OCI-LY1 (cell line): ENCODE measurements around the gene SNPH.

ENCODE experiments used
- H2AFZ ChIP-seq: fragments of 200-600 bp; sonication (generic), shearing (Covaris generic); 2 replicates; pipeline ENCODE4 v1.6.0; 2014; ENCODE audit warnings: antibody characterized with exemption, mild to moderate bottlenecking, low read length
- H3F3A ChIP-seq: fragments of 200-600 bp; sonication (generic), shearing (Covaris generic); 2 replicates; pipeline ENCODE4 v1.6.0; 2014; ENCODE audit warnings: mild to moderate bottlenecking, antibody characterized with exemption, low read length, moderate library complexity; ENCODE audit not compliant: insufficient read depth
- H3K27ac ChIP-seq: fragments of 200-600 bp; sonication (generic); 2 replicates; pipeline ENCODE4 v1.5.1; 2014; ENCODE audit warnings: low read length, mixed run types, mild to moderate bottlenecking, low read depth; ENCODE audit not compliant: poor library complexity, severe bottlenecking
- H3K27me3 ChIP-seq: fragments of 200-600 bp; sonication (generic); 2 replicates; pipeline ENCODE4 v1.6.0; 2014; ENCODE audit warnings: antibody characterized with exemption, mild to moderate bottlenecking, low read length, moderate library complexity; ENCODE audit not compliant: insufficient read depth
- H3K36me3 ChIP-seq: fragments of 200-600 bp; sonication (generic); 2 replicates; pipeline ENCODE4 v1.6.1; 2014; ENCODE audit warnings: mild to moderate bottlenecking, antibody characterized with exemption, low read length, moderate library complexity, mixed read lengths; ENCODE audit not compliant: insufficient read depth
- H3K4me1 ChIP-seq: fragments of 200-600 bp; sonication (generic); 2 replicates; pipeline ENCODE4 v1.5.1; 2014; ENCODE audit warnings: mild to moderate bottlenecking, low read length, moderate library complexity; ENCODE audit not compliant: insufficient read depth, severe bottlenecking
- H3K4me2 ChIP-seq: fragments of 200-600 bp; sonication (generic), shearing (Covaris generic); 2 replicates; pipeline ENCODE4 v1.6.1; 2014; ENCODE audit warnings: low read length
- H3K4me3 ChIP-seq: fragments of 200-600 bp; sonication (generic); 2 replicates; pipeline ENCODE4 v1.5.1; 2014; ENCODE audit warnings: low read length, low read depth, mild to moderate bottlenecking, mixed read lengths; ENCODE audit not compliant: poor library complexity, severe bottlenecking
- H3K79me2 ChIP-seq: fragments of 200-600 bp; shearing (Covaris generic); 2 replicates; pipeline ENCODE4 v1.6.1; 2016; ENCODE audit warnings: mixed run types, low read length, mixed read lengths; ENCODE audit not compliant: insufficient read depth
- H3K9ac ChIP-seq: fragments of 200-600 bp; sonication (generic), shearing (Covaris generic); 2 replicates; pipeline ENCODE4 v1.6.1; 2014; ENCODE audit warnings: mild to moderate bottlenecking, low read length, mixed read lengths
- H3K9me2 ChIP-seq: fragments of 200-600 bp; sonication (generic), shearing (Covaris generic); 2 replicates; pipeline ENCODE4 v1.6.1; 2014; ENCODE audit warnings: low read depth, mild to moderate bottlenecking, low read length, mixed read lengths
- H3K9me3 ChIP-seq: fragments of 200-600 bp; shearing (Covaris generic); 2 replicates; pipeline ENCODE4 v1.6.1; 2014; ENCODE audit warnings: low read length, mixed read lengths
- H4K20me1 ChIP-seq: fragments of 200-600 bp; sonication (generic), shearing (Covaris generic); 2 replicates; pipeline ENCODE4 v1.6.0; 2016; ENCODE audit warnings: mild to moderate bottlenecking, low read length; ENCODE audit not compliant: insufficient read depth
- EZH2 ChIP-seq: fragments of 200-600 bp; sonication (generic), shearing (Covaris generic); IDR thresholded peaks from 2 replicates; pipeline ENCODE4 v1.8.0; 2017; ENCODE audit warnings: borderline replicate concordance, mixed run types, mild to moderate bottlenecking, antibody characterized with exemption, low read length, moderate library complexity, mixed read lengths
- TF ChIP-seq, protein P1 (sequence below): fragments of 200-600 bp; sonication (generic), shearing (Covaris generic); IDR thresholded peaks from 2 replicates; pipeline ENCODE4 v1.5.1; 2017; ENCODE audit warnings: mild to moderate bottlenecking, antibody characterized with exemption, low read length, moderate library complexity, mixed read lengths

The SNPH gene

DNA sequence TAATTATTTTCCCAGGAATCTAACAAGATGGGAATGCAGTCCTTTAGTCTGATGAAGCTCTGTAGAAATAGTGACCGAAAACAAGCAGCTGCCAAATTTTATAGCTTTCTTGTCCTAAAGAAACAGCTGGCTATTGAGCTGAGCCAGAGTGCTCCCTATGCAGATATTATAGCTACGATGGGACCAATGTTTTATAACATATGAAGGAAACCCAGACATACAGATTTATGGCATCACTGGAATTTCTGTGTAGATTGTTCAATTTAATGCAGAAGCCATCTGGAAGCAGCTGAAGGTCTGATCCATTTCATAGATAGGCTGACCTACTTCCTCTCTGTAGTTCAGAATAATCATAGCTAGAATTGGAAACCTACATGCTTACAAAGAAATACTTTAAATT is 11.8 kb upstream of the SNPH start:
- Histone ChIP-seq H3F3A (no peaks in the 10 kb centered on the region), H3K4me2 (no peak overlapping the region), H3K27me3 (no peaks in the 10 kb centered on the region), H3K79me2 (no peaks in the 10 kb centered on the region), H3K27ac (no peak overlapping the region), H3K4me3 (no peak overlapping the region), H3K4me1 (no peaks in the 10 kb centered on the region), H3K36me3 (no peaks in the 10 kb centered on the region), H2AFZ (no peak overlapping the region), H4K20me1 (no peaks in the 10 kb centered on the region), H3K9ac (no peak overlapping the region), H3K9me3 (no peaks in the 10 kb centered on the region), H3K9me2 (no peaks in the 10 kb centered on the region)
- TF ChIP-seq, protein P1, sequence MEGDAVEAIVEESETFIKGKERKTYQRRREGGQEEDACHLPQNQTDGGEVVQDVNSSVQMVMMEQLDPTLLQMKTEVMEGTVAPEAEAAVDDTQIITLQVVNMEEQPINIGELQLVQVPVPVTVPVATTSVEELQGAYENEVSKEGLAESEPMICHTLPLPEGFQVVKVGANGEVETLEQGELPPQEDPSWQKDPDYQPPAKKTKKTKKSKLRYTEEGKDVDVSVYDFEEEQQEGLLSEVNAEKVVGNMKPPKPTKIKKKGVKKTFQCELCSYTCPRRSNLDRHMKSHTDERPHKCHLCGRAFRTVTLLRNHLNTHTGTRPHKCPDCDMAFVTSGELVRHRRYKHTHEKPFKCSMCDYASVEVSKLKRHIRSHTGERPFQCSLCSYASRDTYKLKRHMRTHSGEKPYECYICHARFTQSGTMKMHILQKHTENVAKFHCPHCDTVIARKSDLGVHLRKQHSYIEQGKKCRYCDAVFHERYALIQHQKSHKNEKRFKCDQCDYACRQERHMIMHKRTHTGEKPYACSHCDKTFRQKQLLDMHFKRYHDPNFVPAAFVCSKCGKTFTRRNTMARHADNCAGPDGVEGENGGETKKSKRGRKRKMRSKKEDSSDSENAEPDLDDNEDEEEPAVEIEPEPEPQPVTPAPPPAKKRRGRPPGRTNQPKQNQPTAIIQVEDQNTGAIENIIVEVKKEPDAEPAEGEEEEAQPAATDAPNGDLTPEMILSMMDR = no peak
- TF ChIP-seq EZH2 = no peak

DNA sequence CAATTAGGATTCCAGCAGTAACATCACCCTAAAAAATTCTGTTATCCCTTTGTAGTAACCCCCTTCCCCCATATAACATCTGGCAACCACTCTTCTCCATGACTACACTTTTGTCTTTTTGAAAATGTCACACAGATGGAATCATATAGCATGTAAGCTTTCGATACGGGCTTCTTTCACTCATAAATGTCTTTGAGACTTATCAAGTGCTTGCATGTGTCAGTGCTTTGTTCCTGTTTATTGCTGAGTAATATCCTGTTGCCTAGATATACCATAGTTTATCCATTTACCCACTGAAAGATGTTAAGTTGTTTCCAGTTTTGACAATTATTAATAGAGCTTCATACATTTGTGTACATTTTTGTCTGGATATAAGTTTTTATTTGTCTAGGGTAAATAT is 10.4 kb upstream of the SNPH start:
- H3K27me3 ChIP-seq = no peaks in the 10 kb centered on the region
- TF ChIP-seq, protein P1 = no peak
- TF ChIP-seq EZH2 = no peak
- H3K4me1 ChIP-seq = no peaks in the 10 kb centered on the region
- H2AFZ ChIP-seq = no peak overlapping the region
- no peak overlapping the region for H3K9ac ChIP-seq
- no peaks in the 10 kb centered on the region for H3F3A ChIP-seq
- H3K36me3 ChIP-seq = no peaks in the 10 kb centered on the region
- H3K4me3 ChIP-seq = no peak overlapping the region
- H3K4me2 ChIP-seq = no peak overlapping the region
- H3K27ac ChIP-seq = no peak overlapping the region
- H4K20me1 ChIP-seq = no peaks in the 10 kb centered on the region
- no peaks in the 10 kb centered on the region for H3K9me2 ChIP-seq
- H3K9me3 ChIP-seq = no peaks in the 10 kb centered on the region
- no peaks in the 10 kb centered on the region for H3K79me2 ChIP-seq

DNA sequence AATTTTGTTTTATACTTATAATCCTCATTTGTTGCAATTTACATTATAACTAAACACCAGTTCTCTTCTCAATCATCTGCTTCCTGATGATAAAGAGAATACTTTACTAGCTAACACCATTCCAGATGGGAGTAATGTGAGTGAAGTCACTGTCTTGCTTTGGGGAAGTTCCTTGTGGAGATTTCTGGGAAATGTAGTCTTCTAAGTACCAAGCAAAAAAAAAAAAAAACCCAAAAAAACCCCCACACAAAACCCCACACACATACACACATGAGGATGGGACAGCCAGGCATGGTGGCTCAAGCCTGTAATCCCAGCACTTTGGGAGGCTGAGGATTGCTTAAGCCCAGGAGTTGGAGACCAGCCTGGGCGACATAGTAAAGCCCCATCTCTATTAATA is 2.2 kb upstream of the SNPH start:
- Histone ChIP-seq H2AFZ (no peak overlapping the region), H3K4me3 (no peak overlapping the region), H3K27me3 (0 out of 2 replicates have a peak, but pooled peaks cover 6% of the 10 kb centered on the region)

More for the DNA sequence above, 2.2 kb upstream of the SNPH start:
- no peaks in the 10 kb centered on the region for H3K9me2 ChIP-seq
- H3K79me2 ChIP-seq = no peaks in the 10 kb centered on the region
- H3K27ac ChIP-seq = no peak overlapping the region
- H3F3A ChIP-seq = no peaks in the 10 kb centered on the region
- H3K4me1 ChIP-seq = no peaks in the 10 kb centered on the region
- H3K4me2 ChIP-seq = no peak overlapping the region
- H3K9me3 ChIP-seq = no peaks in the 10 kb centered on the region
- TF ChIP-seq, protein P1 = no peak
- TF ChIP-seq EZH2 = no peak
- H3K9ac ChIP-seq = no peak overlapping the region
- no peaks in the 10 kb centered on the region for H3K36me3 ChIP-seq
- no peaks in the 10 kb centered on the region for H4K20me1 ChIP-seq
